ENCODE results near the gene PLCL2. TPM values are rescaled to one million over a fixed set of nuclear protein-coding genes. Genes with fewer than 3 reads are reported as not detected.

PLCL2 gene
- total RNA-seq, 2 donors from 2014 or later: 5.3 to 14.5 TPM

- no peak for DNase-seq (ENCODE audit: low spot score)
- no peak for TF ChIP-seq POLR2AphosphoS5 (IDR thresholded peaks at IDR 0.05)
- TF ChIP-seq CTCF (IDR thresholded peaks at IDR 0.05): no peak
- TF ChIP-seq POLR2A (IDR thresholded peaks at IDR 0.05): no peak
- H3K36me3 ChIP-seq: no peaks in the 10 kb centered on the region
- H3K27me3 ChIP-seq (replicated peaks; ENCODE audit: insufficient read depth): no peaks in the 10 kb centered on the region
- H3K4me1 ChIP-seq (replicated peaks): no peaks in the 10 kb centered on the region
- H3K9me3 ChIP-seq: no peaks in the 10 kb centered on the region
- H3K27ac ChIP-seq: no peak overlapping the region
- WGBS: 92% methylated on average over 6 of the region's 6 CpGs
- intact Hi-C loops (cut with DNase I): no loop called here
- no peak overlapping the region for H3K4me3 ChIP-seq
Measured at GRCh38 chr3:17079933-17080332, 195.2 kb downstream of the PLCL2 start.

GRCh38 chr3:17081520-17081919, 196.8 kb downstream of the PLCL2 start:
- no peak for DNase-seq (ENCODE audit: low spot score)
- 95% methylated on average over 4 of the region's 4 CpGs for WGBS
- H3K36me3 ChIP-seq: no peaks in the 10 kb centered on the region
- H3K4me3 ChIP-seq: no peak overlapping the region
- no peaks in the 10 kb centered on the region for H3K9me3 ChIP-seq
- H3K27me3 ChIP-seq (replicated peaks; ENCODE audit: insufficient read depth): no peaks in the 10 kb centered on the region
- TF ChIP-seq POLR2AphosphoS5 (IDR thresholded peaks at IDR 0.05) (no peak), POLR2A (IDR thresholded peaks at IDR 0.05) (no peak), CTCF (IDR thresholded peaks at IDR 0.05) (no peak)
- H3K27ac ChIP-seq: no peak overlapping the region
- intact Hi-C loops (cut with DNase I): no loop called here
- no peaks in the 10 kb centered on the region for H3K4me1 ChIP-seq (replicated peaks)

GRCh38 chr3:17087509-17087908, 202.8 kb downstream of the PLCL2 start:
- Histone ChIP-seq H3K27ac (no peak overlapping the region), H3K9me3 (no peaks in the 10 kb centered on the region), H3K4me1 (replicated peaks) (no peaks in the 10 kb centered on the region), H3K36me3 (no peaks in the 10 kb centered on the region), H3K27me3 (replicated peaks; ENCODE audit: insufficient read depth) (no peaks in the 10 kb centered on the region), H3K4me3 (no peak overlapping the region)
- WGBS: 95% methylated on average over 4 of the region's 4 CpGs
- DNase-seq (ENCODE audit: low spot score): no peak
- no peak for TF ChIP-seq POLR2A (IDR thresholded peaks at IDR 0.05)
- no peak for TF ChIP-seq CTCF (IDR thresholded peaks at IDR 0.05)
- no peak for TF ChIP-seq POLR2AphosphoS5 (IDR thresholded peaks at IDR 0.05)
- intact Hi-C loops (cut with DNase I): no loop called here

GRCh38 chr3:17088017-17088416, 203.3 kb downstream of the PLCL2 start:
- H3K36me3 ChIP-seq: no peaks in the 10 kb centered on the region
- TF ChIP-seq POLR2A (IDR thresholded peaks at IDR 0.05): no peak
- TF ChIP-seq POLR2AphosphoS5 (IDR thresholded peaks at IDR 0.05): no peak
- TF ChIP-seq CTCF (IDR thresholded peaks at IDR 0.05): no peak
- no peaks in the 10 kb centered on the region for H3K4me1 ChIP-seq (replicated peaks)
- no peak for DNase-seq (ENCODE audit: low spot score)
- intact Hi-C loops (cut with DNase I): no loop called here
- H3K9me3 ChIP-seq: no peaks in the 10 kb centered on the region
- H3K27ac ChIP-seq: no peak overlapping the region
- no peaks in the 10 kb centered on the region for H3K27me3 ChIP-seq (replicated peaks; ENCODE audit: insufficient read depth)
- WGBS: 84% methylated on average over 3 of the region's 3 CpGs
- H3K4me3 ChIP-seq: no peak overlapping the region

GRCh38 chr3:17088602-17089313, 204.0 kb downstream of the PLCL2 start:
- intact Hi-C loops (cut with DNase I): no loop called here

More at GRCh38 chr3:17088602-17089313, 204.0 kb downstream of the PLCL2 start:
- Histone ChIP-seq H3K4me3 (no peak overlapping the region), H3K4me1 (replicated peaks) (no peaks in the 10 kb centered on the region), H3K36me3 (no peaks in the 10 kb centered on the region), H3K27ac (no peak overlapping the region), H3K27me3 (replicated peaks; ENCODE audit: insufficient read depth) (no peaks in the 10 kb centered on the region), H3K9me3 (no peaks in the 10 kb centered on the region)
- TF ChIP-seq CTCF (IDR thresholded peaks at IDR 0.05) (no peak), POLR2A (IDR thresholded peaks at IDR 0.05) (no peak), POLR2AphosphoS5 (IDR thresholded peaks at IDR 0.05) (no peak)
- WGBS: 91% methylated on average over 6 of the region's 6 CpGs
- no peak for DNase-seq (ENCODE audit: low spot score)

All from prostate gland (tissue), 2 donors.